Fibroblast of mammary gland (primary cell): ENCODE measurements around the gene SLC35E1.

Experiments used
- DNase-seq: peaks from one replicate; pipeline ENCODE4 v3.0.0-alpha.2; 2010; ENCODE audit warnings: low read depth
- H3K4me3 ChIP-seq: 2 replicates; pipeline ENCODE4 v1.5.1; 2011; ENCODE audit warnings: low read depth, mild to moderate bottlenecking, low read length, moderate library complexity; ENCODE audit not compliant: control insufficient read depth
- TF ChIP-seq, protein P1 (sequence below): conservative IDR thresholded peaks from 2 replicates; pipeline ENCODE4 v1.5.1; 2011; ENCODE audit warnings: low read depth, low read length, inconsistent platforms; ENCODE audit not compliant: control insufficient read depth, insufficient read depth

SLC35E1 gene

GRCh38 chr19:16571283-16571682, 932 bp downstream of the SLC35E1 start:
- TF ChIP-seq, protein P1, sequence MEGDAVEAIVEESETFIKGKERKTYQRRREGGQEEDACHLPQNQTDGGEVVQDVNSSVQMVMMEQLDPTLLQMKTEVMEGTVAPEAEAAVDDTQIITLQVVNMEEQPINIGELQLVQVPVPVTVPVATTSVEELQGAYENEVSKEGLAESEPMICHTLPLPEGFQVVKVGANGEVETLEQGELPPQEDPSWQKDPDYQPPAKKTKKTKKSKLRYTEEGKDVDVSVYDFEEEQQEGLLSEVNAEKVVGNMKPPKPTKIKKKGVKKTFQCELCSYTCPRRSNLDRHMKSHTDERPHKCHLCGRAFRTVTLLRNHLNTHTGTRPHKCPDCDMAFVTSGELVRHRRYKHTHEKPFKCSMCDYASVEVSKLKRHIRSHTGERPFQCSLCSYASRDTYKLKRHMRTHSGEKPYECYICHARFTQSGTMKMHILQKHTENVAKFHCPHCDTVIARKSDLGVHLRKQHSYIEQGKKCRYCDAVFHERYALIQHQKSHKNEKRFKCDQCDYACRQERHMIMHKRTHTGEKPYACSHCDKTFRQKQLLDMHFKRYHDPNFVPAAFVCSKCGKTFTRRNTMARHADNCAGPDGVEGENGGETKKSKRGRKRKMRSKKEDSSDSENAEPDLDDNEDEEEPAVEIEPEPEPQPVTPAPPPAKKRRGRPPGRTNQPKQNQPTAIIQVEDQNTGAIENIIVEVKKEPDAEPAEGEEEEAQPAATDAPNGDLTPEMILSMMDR, result no peak
- H3K4me3 ChIP-seq, result peak overlapping the region; percentile 67
- DNase-seq, result peak; percentile 75

DNA sequence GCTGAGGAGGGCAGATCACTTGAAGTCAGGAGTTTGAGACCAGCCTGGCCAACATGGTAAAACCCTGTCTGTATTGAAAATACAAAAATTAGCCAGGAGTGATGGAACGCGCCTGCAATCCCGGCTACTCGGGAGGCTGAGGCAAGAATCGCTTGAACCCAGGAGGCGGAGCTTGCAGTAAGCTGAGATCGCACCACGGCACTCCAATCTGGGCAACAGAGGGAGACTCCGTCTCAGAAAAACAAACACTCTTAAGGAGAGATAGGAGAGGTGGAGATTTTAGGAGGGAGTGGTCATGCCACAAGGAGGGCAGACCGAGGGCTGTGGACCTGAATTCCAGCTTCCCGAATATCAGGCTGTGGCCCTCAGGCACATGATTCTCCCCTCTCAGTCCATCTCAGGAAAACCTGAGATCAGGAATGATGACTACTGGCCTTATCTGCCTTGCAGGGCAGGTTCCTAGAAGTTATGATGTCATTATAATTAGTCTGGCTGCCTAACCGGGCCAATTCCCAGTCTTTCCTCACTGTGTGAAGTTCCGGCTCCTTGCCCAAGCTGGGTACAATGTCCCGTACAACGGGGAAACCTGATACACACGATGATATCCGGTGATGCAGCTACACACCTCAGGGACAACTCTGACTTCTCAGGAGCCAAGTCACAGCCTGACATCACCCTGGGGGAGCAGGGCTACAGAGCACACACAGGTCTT, 2.5 kb downstream of the SLC35E1 start:
- TF ChIP-seq, protein P1, result no peak
- no peak overlapping the region for H3K4me3 ChIP-seq

GRCh38 chr19:16566702-16567101, 5.5 kb downstream of the SLC35E1 start:
- DNase-seq, result no peak
- TF ChIP-seq, protein P1, result no peak
- H3K4me3 ChIP-seq, result no peak overlapping the region

More for the DNA sequence above, 2.5 kb downstream of the SLC35E1 start:
- no peak for DNase-seq

DNA sequence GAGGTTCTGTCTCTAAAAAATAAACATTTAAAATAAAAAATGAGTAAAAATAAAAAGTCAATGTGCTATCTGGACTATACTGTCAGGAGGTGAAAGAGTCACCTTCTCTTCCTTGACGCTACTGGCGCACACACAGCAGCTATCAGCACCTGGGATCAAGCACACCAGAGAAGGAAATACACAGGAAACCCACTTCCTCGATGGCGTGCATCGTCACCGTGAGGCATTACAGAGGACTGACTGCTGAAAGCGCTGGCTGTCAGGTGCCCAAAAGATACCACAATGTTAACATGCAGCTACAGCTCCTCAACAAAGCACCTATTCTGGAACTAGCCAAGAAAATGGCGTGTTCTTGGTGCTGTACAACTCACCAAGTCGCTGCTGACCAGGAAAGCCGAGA, 6.1 kb downstream of the SLC35E1 start:
- DNase-seq, result no peak
- TF ChIP-seq, protein P1, result no peak
- no peak overlapping the region for H3K4me3 ChIP-seq

DNA sequence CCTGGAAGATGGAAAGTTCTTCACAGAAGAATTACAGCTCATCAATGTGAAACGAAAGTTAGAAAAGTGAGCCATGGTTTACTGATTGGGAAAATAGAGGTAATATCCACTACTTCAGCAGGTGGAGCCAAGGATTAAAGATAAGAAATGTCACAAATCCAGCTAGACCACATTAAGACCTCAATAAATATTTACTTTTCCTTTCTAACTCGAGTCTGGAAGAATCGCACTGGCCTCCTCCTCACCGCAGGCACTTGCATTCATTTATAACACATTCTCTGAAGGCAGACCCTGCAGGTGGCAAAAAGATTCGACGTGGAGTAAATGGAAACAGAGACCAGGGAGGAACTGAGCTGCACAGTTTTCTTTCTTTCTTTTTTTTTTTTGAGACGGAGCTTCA, 7.4 kb downstream of the SLC35E1 start:
- DNase-seq, result no peak
- TF ChIP-seq, protein P1, result no peak
- H3K4me3 ChIP-seq, result no peak overlapping the region

DNA sequence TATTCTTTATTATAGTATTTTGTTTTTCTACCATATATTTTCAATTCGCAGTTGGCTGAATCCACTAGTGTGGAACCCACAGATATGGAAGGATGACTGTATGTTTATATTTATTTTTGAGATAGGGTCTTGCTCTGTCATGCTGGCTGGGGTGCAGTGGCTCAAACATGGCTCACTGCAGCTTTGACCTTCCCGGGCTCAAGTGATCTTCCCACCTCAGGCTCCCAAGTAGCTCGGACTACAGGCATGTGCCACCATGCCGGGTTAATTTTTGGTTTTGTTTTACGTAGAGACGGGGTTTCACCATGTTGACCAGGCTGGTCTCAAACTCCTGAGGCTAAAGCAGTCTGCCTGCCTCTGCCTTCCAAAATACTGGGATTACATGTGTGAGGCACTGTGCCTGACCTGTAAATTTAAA, 9.6 kb downstream of the SLC35E1 start:
- no peak overlapping the region for H3K4me3 ChIP-seq
- TF ChIP-seq, protein P1, result no peak
- DNase-seq, result no peak
